AG04449 (cell line): ENCODE measurements around the gene NHERF1.

Source experiments
- CTCF ChIA-PET: fragments of 350-600 bp; formaldehyde crosslinking; extraction: SDS; loops from one replicate; lab custom pipeline; 2021; ENCODE audit warnings: antibody characterized with exemption; lab: Yijun Ruan, JAX
- POLR2A ChIA-PET: fragments of 400-600, 350-600 bp; formaldehyde crosslinking; extraction: SDS; loops from one replicate; lab custom pipeline; 2020; ENCODE audit warnings: antibody characterized with exemption, inconsistent platforms; lab: Yijun Ruan, JAX
- DNase-seq: peaks from one replicate; pipeline ENCODE4 v3.0.0-alpha.2; 2010; ENCODE audit warnings: low read depth, low spot score
- H3K4me3 ChIP-seq: 2 replicates; pipeline ENCODE4 v1.5.1; 2011; ENCODE audit warnings: low read depth, mild to moderate bottlenecking, control low read depth, low read length
- TF ChIP-seq, protein P1 (sequence below): IDR thresholded peaks from one replicate; pipeline ENCODE4 v1.5.1; 2011; ENCODE audit warnings: mild to moderate bottlenecking, moderate library complexity, low read length, control low read depth, inconsistent platforms; ENCODE audit not compliant: insufficient read depth; ENCODE audit errors: missing control alignments

NHERF1 gene

DNA sequence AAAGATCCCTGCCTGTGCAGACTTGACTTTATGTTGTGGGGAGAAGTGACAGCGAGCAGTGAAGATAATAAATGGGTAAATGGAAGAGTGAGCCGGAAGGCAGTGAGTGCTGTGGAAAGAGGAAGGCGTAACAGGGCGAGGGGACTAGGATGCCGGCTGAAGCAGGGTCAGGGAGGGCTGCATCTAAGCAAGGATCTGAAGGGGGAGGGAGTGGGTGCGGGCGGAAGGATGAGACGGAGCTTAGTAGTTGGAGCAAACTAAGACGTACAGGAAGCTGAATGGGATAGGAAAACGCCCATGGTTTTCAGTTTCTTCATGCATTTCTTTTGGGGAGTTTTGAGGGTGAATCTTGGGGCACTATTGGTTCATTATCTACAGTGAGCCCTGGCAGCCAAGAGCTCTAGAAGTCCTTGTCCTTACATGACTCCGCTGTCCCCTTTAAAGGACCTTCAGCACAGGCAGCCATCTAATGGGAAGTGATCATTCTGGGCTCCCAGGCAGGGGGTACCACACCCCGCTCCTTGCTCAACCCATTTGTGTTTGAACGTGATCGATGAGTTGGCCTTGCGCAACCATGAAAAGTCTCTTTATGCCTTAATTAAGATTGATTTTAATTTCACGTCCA lies 38.1 kb downstream of the NHERF1 start:
- no peak for DNase-seq
- POLR2A ChIA-PET = no interaction called here

DNA sequence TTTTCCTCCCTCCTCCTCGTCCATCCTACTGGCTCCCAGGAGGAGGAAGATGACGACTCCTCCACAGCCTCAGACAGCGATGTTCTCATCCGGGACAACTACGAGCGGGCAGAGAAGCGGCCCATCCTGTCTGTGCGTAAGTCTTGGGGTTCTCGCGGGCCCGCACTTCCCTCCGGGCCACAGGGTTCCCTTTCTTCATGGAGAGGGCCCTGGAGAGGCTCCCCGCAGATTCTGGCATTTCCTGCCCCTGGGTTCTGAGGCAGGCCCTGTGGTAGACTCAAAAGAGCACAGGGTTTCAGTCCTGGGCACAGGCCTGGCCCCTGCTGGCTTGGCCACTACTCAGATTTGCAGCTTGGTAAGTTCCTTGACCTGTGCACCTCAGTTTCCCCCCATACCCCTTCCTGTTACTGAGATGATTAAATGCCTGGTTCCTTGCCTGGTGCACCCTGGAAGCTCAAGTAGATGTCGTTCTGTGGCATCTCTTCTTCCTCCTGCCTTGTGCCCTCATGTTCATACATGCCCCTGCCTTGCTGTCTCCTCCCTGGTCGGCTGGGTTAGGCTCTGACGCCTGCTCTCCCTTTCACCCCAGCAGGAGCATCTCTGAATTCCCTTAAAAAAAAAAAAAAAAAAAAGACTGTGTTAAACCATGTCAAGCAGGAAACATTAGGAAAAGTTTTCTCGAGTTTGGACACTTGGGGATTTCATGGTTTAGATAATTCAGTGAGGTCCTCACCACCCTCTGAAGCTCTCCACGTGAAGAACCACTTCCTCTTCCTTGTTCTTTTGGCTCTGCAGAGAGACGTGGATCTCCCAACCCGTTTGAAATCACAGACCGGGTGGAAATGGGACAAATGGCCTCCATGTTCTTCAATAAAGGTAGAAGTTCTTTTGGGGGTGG lies 42.0 kb downstream of the NHERF1 start:
- no peak overlapping the region for H3K4me3 ChIP-seq
- ChIA-PET POLR2A (no interaction called here), CTCF (interaction anchor here (0.6 to 21.5 kb wide), 29 partner anchors 7 to 222 kb away, joined by 3 to 692 read pairs (median 7); partner anchors contain the start of genes FDXR, GRIN2C, MRPL58 and NAT9)
- no peak for DNase-seq
- TF ChIP-seq, protein P1, sequence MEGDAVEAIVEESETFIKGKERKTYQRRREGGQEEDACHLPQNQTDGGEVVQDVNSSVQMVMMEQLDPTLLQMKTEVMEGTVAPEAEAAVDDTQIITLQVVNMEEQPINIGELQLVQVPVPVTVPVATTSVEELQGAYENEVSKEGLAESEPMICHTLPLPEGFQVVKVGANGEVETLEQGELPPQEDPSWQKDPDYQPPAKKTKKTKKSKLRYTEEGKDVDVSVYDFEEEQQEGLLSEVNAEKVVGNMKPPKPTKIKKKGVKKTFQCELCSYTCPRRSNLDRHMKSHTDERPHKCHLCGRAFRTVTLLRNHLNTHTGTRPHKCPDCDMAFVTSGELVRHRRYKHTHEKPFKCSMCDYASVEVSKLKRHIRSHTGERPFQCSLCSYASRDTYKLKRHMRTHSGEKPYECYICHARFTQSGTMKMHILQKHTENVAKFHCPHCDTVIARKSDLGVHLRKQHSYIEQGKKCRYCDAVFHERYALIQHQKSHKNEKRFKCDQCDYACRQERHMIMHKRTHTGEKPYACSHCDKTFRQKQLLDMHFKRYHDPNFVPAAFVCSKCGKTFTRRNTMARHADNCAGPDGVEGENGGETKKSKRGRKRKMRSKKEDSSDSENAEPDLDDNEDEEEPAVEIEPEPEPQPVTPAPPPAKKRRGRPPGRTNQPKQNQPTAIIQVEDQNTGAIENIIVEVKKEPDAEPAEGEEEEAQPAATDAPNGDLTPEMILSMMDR = no peak

More for the DNA sequence above, 38.1 kb downstream of the NHERF1 start:
- no peak overlapping the region for H3K4me3 ChIP-seq
- TF ChIP-seq, protein P1 = no peak
- CTCF ChIA-PET = interaction anchor here (1.0 to 21.5 kb wide), 6 partner anchors 10 to 171 kb away, joined by 3 to 692 read pairs (median 4); partner anchors contain the start of genes GRIN2C and NAT9

DNA sequence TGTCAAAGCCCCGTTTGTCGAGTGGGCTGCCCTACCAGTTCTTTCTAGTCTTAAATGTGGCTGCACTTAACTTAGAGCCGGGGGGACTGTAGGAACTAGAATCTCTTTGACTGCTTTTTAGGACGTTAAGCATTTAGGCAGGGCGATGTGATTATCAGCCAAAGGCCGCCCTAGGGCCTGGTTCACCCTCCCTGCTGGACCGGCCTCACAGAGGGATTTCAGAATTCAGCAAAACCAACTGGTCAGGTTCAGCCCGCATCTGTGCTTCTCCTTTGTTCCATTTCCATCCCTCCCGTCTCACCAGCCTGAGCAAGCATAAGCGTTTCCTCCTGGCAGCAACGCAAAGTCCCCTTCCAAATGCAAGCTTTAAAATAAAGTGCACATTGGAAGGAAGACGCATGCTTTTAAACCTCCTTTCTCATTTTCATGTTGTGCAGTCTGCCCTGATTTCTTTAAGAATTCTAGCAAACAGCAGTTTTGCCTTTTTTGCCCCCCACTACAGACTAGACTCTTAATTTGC lies 44.2 kb downstream of the NHERF1 start:
- TF ChIP-seq, protein P1 = no peak
- H3K4me3 ChIP-seq = no peak overlapping the region
- POLR2A ChIA-PET = no interaction called here
- DNase-seq = no peak
- CTCF ChIA-PET = interaction anchor here (1.1 to 21.5 kb wide), 15 partner anchors 8 to 166 kb away, joined by 3 to 692 read pairs (median 25); partner anchors contain the start of genes GRIN2C and NAT9

DNA sequence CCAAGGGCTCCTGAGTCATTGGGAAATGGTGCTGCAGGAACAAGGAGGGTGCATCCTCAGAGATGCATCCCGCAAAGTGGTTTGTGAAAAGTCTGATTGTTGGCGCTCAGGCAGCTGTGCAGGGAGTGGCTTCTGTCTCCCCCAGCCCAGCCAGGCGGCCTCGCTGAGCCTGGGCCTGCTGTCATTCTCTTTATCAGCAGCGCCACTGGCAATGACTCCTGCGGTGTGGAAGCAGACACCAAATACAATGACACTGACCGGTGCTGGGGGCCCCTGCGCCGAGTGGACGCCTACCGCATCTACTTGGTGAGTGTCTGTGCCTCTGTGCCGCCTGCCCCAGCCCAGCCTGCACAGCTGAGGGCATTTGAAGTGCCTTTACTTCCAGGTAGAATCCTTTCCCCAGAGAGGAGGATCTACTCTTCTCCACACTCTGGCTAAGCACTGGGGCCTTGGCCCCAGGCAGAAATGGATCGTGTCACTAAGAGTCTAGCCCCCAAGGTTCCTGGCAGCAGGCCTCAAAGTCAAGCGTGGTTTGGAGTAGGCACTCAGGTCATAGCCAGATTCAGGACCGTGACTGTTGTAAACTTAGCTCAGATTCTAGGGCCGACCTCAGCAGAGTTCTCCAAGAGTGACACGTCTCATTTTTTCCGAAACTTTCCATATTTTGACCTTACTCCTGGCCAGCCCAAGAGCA lies 47.0 kb downstream of the NHERF1 start:
- DNase-seq = no peak
- TF ChIP-seq, protein P1 = no peak
- POLR2A ChIA-PET = no interaction called here
- H3K4me3 ChIP-seq = no peak overlapping the region
- CTCF ChIA-PET = interaction anchor here (0.6 to 21.5 kb wide), 7 partner anchors 11 to 163 kb away, joined by 3 to 692 read pairs (median 7); partner anchors contain the start of genes GRIN2C and NAT9

DNA sequence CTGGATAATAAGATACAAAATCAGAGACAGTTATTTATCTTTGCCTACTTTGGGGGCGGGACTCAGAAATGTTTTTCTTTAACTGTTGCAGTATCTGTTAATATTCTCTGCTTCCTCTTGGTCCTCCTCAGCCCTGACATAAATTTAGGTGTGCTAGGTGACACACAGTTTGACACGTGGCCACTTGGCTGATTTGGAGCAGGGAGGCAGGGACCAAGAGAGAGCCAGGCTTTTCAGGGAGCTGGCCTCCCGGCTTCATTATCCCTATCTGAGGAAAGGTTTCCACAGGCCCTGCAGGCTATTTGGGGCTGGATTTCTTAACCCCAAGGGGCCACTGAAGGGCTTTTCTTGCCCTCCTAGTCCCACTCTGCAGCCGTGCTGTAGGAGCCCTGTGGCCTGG lies 47.8 kb downstream of the NHERF1 start:
- H3K4me3 ChIP-seq = no peak overlapping the region
- ChIA-PET POLR2A (interaction anchor here (1.1 kb wide), 1 partner anchor 20 kb away, joined by 4 read pairs; the partner anchor contains the start of gene NAT9), CTCF (interaction anchor here (1.2 to 21.5 kb wide), 4 partner anchors 12 to 162 kb away, joined by 5 to 692 read pairs (median 54); partner anchors contain the start of genes GRIN2C and NAT9)
- TF ChIP-seq, protein P1 = no peak
- DNase-seq = no peak
